ENCODE measurements around the gene ZBTB45. TPM values are rescaled to one million over a fixed set of nuclear protein-coding genes. Genes with fewer than 3 reads are reported as not detected.

Gene ZBTB45
- total and polyA plus RNA-seq, 2 donors (not counting 1 experiment from before 2014, with no cell fraction given): 12.6 to 20.9 TPM

DNA sequence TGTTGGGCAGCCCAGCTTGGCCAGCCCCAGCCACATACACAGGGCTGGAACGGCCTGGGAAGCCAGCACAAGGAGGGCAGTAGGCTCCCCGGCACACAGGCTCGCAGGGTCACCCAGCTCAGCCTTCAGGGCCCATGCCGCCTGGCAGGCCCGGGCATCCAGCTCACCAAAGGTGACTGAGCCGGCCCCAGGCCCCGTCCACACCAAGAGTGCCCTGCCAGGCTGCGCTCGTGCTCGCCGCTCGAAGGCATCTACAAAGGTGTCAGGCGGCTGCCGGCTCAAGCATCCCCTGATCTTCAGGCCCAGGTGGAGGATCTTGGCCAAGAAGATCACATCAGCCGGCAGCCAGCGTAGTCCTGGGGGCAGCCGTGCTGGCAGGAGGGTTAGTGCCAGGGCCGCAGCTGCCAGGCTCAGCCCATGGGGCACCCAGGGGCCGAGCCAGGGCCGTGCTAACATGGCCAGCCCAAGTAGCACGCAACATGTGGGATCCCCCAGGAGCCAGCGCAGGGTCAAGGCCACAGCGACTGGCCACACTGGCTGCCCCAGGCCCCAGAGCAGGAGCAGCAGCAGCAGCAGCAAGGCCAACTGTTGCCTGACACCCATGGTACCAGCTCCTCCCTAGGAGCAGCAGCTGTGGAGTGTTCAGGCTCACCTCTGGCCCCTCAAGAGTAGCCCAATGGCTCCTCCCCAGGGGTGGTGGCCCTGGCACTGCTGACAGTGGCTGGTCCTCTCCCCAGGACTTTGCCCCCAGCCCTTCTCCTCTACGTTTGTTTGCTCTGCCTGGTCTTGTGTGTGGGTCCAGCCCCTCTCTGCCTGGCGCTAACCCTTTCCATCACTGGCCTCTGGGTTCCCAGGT lies 8.0 kb downstream of the ZBTB45 start, which contains the start of gene SLC27A5:
Gene SLC27A5, minus strand, starts transcription at position 640 of the 856 bp plus-strand sequence. Its CDS starts 37 bp downstream, at position 603.
- Histone ChIP-seq H3K4me1 (ENCODE audit: control insufficient read depth in 2 of 2, insufficient read depth in 2 of 2, low read length in 2 of 2) (peaks cover 10 to 15% of the 10 kb centered on the region in 2 donors), H2AFZ (ENCODE audit: insufficient read depth, low read depth, low read length, poor library complexity, severe bottlenecking) (no peak within 1 kb of the TSS), H3K27ac (ENCODE audit: low read length in 2 of 2) (no peak within 1 kb of the TSS), H3K27me3 (replicated peaks in 1 of 4; ENCODE audit: control extremely low read depth in 1 of 4, control insufficient read depth in 3 of 4, insufficient read depth in 4 of 4, low read length in 3 of 4) (no peaks in the 10 kb centered on the region), H3K4me3 (ENCODE audit: control extremely low read depth in 1 of 5, extremely low read depth in 1 of 5, insufficient read depth in 1 of 5, low read depth in 2 of 5, low read length in 4 of 5) (no peak within 1 kb of the TSS), H3K9ac (ENCODE audit: low read length) (no peak within 1 kb of the TSS), H4K20me1 (ENCODE audit: control insufficient read depth, insufficient read depth, low read length, poor library complexity, severe bottlenecking) (peaks cover 40% of the 10 kb centered on the region), H3K9me3 (ENCODE audit: control extremely low read depth in 1 of 3, control insufficient read depth in 2 of 3, insufficient read depth in 1 of 3, low read length in 2 of 3) (peaks cover 0 to 18% (median 3%) of the 10 kb centered on the region in 3 donors), H3K4me2 (replicated peaks; ENCODE audit: low read depth, low read length, poor library complexity, severe bottlenecking) (no peak within 1 kb of the TSS), H3K79me2 (ENCODE audit: control insufficient read depth, insufficient read depth, low read length) (peaks cover 27% of the 10 kb centered on the region), H3K36me3 (replicated peaks in 1 of 2; ENCODE audit: control extremely low read depth in 1 of 2, control insufficient read depth in 1 of 2, extremely low read depth in 1 of 2, insufficient read depth in 2 of 2, low read length in 1 of 2) (peaks cover 0 to 8% of the 10 kb centered on the region in 2 experiments)
- 97% methylated on average over 25 of the region's 25 CpGs for WGBS (ENCODE audit: insufficient coverage)
- no peak within 1 kb of the TSS for H3K4me3 Mint-ChIP-seq
- no peak for ATAC-seq (ENCODE audit: low read depth)
- H3K27ac Mint-ChIP-seq: no peak within 1 kb of the TSS
- no peak for DNase-seq
- no peak for TF ChIP-seq EZH2 (IDR thresholded peaks at IDR 0.05; ENCODE audit: borderline replicate concordance, insufficient read depth, low read depth, low read length, poor library complexity, severe bottlenecking)
- TF ChIP-seq, protein P1, sequence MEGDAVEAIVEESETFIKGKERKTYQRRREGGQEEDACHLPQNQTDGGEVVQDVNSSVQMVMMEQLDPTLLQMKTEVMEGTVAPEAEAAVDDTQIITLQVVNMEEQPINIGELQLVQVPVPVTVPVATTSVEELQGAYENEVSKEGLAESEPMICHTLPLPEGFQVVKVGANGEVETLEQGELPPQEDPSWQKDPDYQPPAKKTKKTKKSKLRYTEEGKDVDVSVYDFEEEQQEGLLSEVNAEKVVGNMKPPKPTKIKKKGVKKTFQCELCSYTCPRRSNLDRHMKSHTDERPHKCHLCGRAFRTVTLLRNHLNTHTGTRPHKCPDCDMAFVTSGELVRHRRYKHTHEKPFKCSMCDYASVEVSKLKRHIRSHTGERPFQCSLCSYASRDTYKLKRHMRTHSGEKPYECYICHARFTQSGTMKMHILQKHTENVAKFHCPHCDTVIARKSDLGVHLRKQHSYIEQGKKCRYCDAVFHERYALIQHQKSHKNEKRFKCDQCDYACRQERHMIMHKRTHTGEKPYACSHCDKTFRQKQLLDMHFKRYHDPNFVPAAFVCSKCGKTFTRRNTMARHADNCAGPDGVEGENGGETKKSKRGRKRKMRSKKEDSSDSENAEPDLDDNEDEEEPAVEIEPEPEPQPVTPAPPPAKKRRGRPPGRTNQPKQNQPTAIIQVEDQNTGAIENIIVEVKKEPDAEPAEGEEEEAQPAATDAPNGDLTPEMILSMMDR (IDR thresholded peaks at IDR 0.05): no peak
- H3K9me3 Mint-ChIP-seq (ENCODE audit: insufficient read depth): peaks cover 4% of the 10 kb centered on the region
- intact Hi-C loops (cut with micrococcal nuclease): no loop called here
- H3K4me1 Mint-ChIP-seq: peaks cover 19% of the 10 kb centered on the region
- POLR2A ChIA-PET: interaction anchor here (0.6 kb wide), 1 partner anchor 53 kb away, joined by 3 read pairs; no protein-coding TSS in a partner anchor
- CTCF ChIA-PET: interaction anchor here (0.8 kb wide), 1 partner anchor 50 kb away, joined by 3 read pairs; no protein-coding TSS in a partner anchor
- no peaks in the 10 kb centered on the region for H3K27me3 Mint-ChIP-seq
